HK-2 (cell line): ENCODE data around the gene POLDIP2.
A peak's percentile ranks its signal among the peaks of the same experiment; 100 is the strongest.

ENCODE experiments used
- DNase-seq: peaks from one replicate; pipeline ENCODE4 v3.0.0-alpha.2; 2018; ENCODE audit not compliant: unreplicated experiment

POLDIP2 gene

GRCh38 chr17:28335959-28336871 lies 21.1 kb downstream of the POLDIP2 start:
- DNase-seq: peak; percentile 77

DNA sequence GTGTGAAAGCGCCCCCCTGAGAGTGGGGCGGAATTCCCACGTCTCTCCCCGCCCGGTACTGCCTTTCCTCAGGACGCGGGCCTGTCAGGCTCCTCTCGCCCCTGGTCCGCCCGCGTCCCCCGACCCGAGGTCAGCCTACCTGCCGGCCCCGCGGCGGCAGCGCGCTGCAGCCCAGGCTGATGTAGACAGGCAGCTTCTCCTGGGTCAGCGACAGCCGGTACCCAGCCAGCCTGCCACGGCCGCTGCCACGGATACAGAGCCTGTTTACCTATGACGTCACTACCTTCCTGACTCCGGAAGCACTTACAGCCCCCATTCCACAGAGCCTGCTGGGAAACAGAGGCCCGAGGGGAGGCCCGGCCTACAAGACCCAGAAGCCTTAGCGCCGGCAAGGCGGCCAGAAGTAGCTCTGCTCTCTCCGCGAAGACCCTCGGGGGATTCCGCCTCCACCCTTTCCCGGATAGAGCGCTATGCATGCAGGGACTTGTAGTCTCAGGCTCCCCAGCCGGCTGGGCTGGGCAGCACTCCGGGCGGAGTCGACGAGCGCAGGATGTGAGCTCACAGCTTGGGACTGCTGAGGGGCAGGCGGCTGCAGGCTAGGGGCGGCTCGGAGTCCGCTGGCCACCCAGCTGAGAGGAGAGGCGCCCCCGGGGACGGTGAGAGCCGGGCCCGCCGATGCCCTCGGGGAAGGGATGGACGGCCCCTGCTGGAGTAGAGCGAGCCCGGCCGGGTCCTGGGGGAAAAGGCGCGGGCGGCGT lies 21.9 kb downstream of the POLDIP2 start, which contains the start of the genes IFT20 and TNFAIP1:
IFT20 (minus strand) TSS at position 272 of the 758 bp plus-strand sequence. CDS start 3,487 bp downstream, outside the sequence.
TNFAIP1 (plus strand) TSS at position 561 of the 758 bp plus-strand sequence. CDS start 3,761 bp downstream, outside the sequence.
- peak; percentile 98 for DNase-seq

DNA sequence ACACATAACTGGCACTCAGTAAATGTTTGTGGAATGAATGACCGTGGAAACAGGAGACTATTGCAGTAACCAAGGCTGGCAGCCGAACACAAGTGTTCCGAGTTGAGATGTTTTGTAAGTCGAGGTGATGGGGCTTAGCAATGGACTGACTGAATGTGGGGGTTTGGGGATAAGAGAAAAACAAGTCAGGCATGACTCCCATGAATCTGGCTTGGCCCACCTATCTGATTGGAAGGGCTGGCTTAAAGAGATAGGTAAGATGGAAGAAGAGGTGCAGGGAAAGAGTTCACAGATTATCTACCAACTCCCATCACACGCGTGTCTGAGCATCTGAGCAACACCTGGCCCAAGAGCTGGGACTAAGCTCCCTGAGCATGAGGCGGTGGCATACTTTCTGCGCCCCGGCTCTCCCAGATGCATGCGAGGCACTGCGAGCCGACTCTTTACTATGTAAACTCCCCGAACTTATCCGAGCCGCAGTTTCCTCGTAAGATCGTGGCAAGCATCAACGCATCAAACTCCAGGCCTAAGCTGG lies 22.6 kb downstream of the POLDIP2 start:
- no peak for DNase-seq

- no peak for DNase-seq
These were observed 23.2 kb downstream of the POLDIP2 start for GRCh38 chr17:28334171-28334570.

- DNase-seq: no peak
These were observed 24.1 kb downstream of the POLDIP2 start for GRCh38 chr17:28333083-28333746.

DNA sequence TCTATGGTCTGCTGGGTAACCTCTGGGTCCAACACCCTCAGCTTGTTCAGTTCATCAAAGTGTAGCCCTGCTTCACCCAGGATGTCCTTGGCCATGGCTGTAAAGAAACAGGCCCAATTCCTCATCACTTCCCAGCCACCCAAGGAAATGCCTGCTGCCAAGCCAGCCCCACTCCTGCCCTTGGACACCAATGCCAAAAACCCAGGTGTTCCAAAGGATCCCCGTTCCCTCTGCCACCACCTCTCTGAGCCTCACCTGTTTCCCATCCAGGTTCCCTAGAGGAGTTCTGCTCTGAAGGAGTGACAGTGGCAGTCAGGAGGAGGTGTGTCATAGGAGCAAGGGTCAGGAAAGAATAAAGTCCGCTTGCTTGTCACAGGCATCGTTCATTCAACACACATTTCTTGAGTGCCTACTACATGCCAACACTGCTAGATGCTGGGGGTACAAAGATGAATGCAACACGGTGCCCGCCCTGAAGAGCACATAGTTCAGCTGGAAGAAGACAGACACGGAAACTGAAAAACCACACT lies 25.4 kb downstream of the POLDIP2 start:
- no peak for DNase-seq

- DNase-seq: no peak
These were observed 26.7 kb downstream of the POLDIP2 start for GRCh38 chr17:28330671-28331070.

DNA sequence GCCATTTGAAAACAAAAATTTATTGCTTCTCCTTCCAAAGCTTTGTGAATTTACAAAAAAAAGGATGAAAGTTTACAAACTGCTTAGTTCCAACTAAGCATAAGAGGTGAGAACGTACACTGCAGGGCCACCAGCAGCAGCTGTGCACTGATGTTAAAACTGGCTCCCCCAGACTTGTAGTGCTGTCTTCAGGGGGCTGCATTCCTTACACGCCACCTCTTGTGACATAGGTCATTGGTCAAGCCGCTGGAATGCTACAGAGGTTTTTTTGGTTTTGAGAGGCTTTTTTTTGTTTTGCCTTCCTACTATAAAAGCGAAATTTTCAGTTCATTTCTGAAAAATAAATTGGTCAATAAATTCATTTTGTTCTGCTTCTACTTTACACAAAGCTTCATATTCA lies 29.0 kb downstream of the POLDIP2 start:
- no peak for DNase-seq

GRCh38 chr17:28327709-28328108 lies 29.6 kb downstream of the POLDIP2 start:
- DNase-seq: no peak

GRCh38 chr17:28327031-28327607 lies 30.2 kb downstream of the POLDIP2 start:
- no peak for DNase-seq

- DNase-seq: no peak
These were observed 31.2 kb downstream of the POLDIP2 start for GRCh38 chr17:28326114-28326513.

DNA sequence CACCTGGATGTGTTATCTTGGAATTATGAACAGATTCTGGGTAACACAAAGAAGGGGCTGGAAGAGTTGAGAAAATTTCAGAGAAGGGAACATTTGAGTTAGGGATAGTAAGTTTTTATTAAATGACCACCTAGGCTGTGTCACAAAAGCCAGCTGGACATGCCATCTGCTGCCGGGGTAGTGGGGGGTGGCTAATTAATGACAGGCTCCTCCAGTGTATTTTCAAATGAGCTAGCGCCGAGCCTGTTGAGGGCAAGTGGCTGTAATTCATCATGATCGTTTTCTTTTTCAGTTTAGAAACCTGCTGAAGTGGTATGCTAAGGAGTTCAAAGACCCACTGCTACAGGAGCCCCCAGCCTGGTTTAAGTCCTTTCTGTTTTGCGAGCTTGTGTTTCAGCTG lies 32.1 kb downstream of the POLDIP2 start:
- no peak for DNase-seq

GRCh38 chr17:28324781-28325180 lies 32.5 kb downstream of the POLDIP2 start:
- no peak for DNase-seq

DNA sequence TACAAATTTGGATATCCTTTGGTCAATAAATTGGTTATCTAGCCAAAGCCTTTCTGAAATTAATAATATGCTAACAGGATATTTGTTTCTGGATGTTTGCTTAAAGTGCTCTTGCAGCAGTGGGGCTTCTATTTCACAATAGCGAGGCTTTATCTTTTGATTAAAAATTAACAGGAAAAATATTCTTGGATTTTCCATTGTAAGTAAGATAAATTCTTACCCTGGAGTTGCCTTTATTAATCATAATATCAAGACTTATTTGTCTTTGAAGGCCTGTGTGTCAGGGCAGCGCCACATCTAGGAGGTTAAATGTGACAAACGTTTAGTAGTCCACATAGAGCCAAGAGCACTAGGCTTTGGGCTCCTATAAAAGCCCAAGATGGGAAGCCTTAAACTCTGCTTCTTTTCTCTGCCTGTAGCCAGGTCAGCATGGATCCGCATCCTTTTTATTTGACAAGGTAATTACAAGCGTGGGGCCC lies 33.0 kb downstream of the POLDIP2 start:
- DNase-seq: no peak

- DNase-seq: no peak
These were observed 36.9 kb downstream of the POLDIP2 start for GRCh38 chr17:28320215-28321061.

- DNase-seq: no peak
These were observed 37.8 kb downstream of the POLDIP2 start for GRCh38 chr17:28319598-28319935.

GRCh38 chr17:28318759-28319597 lies 38.3 kb downstream of the POLDIP2 start, which contains the start of gene TMEM97:
TSS of gene TMEM97 (plus strand) at chr17:28319200. CDS start at chr17:28319240, 40 bp downstream.
- peak; percentile 95 for DNase-seq

DNA sequence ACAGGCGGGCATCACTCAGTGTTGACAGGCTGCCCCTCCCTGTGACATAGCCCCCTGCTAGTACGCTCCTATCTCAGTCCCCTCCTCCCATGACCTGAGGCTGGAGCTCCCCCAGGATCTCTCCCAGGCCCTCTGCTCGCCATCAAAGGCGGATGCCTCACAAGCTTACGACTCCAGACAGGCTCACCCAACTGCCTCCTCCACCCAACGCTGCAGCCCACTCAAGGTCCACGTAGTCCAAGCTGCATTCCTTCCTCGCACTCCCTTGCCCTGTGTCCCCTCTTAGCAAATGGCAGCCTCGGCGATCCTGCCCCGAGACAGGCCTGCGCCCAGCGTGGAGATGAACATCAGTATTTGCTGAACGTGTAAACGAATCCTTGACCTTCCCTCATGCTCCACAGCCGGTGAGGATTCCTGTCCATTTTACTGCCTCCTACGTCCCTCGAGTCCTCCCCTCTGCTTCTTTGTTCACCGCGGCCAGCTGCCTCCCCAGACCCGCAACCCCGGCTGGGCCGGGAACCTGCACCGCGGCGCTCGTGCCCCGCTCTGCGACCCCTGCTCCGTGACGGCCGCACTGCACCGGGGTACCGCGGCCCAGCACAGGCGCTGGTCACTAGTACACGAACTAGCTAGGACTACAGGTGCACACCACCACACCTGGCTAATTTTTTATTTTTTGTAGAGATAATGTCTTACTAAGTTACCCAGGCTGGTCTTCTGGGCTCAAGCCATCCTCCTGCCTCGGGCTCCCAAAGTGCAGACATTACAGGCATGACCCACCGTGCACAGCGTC lies 39.2 kb downstream of the POLDIP2 start:
- no peak for DNase-seq
